GM23338 (cell line): ENCODE measurements around the gene SPRED2. TPM values are rescaled to one million over a fixed set of nuclear protein-coding genes. Genes with fewer than 3 reads are reported as not detected.

Source experiments
- ATAC-seq: fragments of 200-7000 bp; cut with Tn5 transposase; 3 replicates; pipeline ENCODE4 v1.9.1; 2020
- DNase-seq: peaks from one replicate; pipeline ENCODE4 v3.0.0-alpha.2; 2015; ENCODE audit warnings: low spot score
- H2AFZ ChIP-seq: fragments of 200-600 bp; sonication (generic); 2 replicates; pipeline ENCODE4 v1.8.0; 2016; ENCODE audit warnings: antibody characterized with exemption, mild to moderate bottlenecking, moderate library complexity
- H3F3A ChIP-seq: fragments of 200-600 bp; sonication (generic); replicated peaks from 2 replicates; pipeline ENCODE4 v1.8.0; 2017; ENCODE audit warnings: antibody characterized with exemption, mixed run types, low read depth
- H3K27ac ChIP-seq: fragments of 200-600 bp; sonication (generic); 2 replicates; pipeline ENCODE4 v1.6.1; 2016; ENCODE audit warnings: low read depth
- H3K27me3 ChIP-seq: fragments of 200-600 bp; sonication (generic); 2 replicates; pipeline ENCODE4 v1.8.0; 2016; ENCODE audit warnings: mild to moderate bottlenecking, mixed run types, moderate library complexity; ENCODE audit not compliant: insufficient read depth
- H3K36me3 ChIP-seq: fragments of 200-600 bp; sonication (generic); 2 replicates; pipeline ENCODE4 v1.8.0; 2016; ENCODE audit warnings: mild to moderate bottlenecking; ENCODE audit not compliant: insufficient read depth
- H3K4me1 ChIP-seq: fragments of 200-600 bp; sonication (generic); 2 replicates; pipeline ENCODE4 v1.8.0; 2016; ENCODE audit warnings: mild to moderate bottlenecking, moderate library complexity; ENCODE audit not compliant: insufficient read depth
- H3K4me2 ChIP-seq: fragments of 200-600 bp; sonication (generic); 2 replicates; pipeline ENCODE4 v1.7.1; 2017; ENCODE audit warnings: mixed run types
- H3K4me3 ChIP-seq: fragments of 200-600 bp; sonication (generic); 2 replicates; pipeline ENCODE4 v1.6.1; 2016; ENCODE audit warnings: mixed run types
- H3K79me2 ChIP-seq: fragments of 200-600 bp; sonication (generic); replicated peaks from 2 replicates; pipeline ENCODE4 v1.8.0; 2017; ENCODE audit warnings: mild to moderate bottlenecking; ENCODE audit not compliant: insufficient read depth
- H3K9me2 ChIP-seq: fragments of 200-600 bp; sonication (generic); 2 replicates; pipeline ENCODE4 v1.8.0; 2017; ENCODE audit not compliant: insufficient read depth
- H4K20me1 ChIP-seq: fragments of 200-600 bp; sonication (generic); replicated peaks from 2 replicates; pipeline ENCODE4 v1.8.0; 2017; ENCODE audit warnings: mild to moderate bottlenecking; ENCODE audit not compliant: insufficient read depth
- H3K27ac Mint-ChIP-seq: 2 replicates; pipeline ENCODE4 v1.8.0; 2020; ENCODE audit warnings: inconsistent platforms, mild to moderate bottlenecking, moderate library complexity, mixed read lengths
- H3K27me3 Mint-ChIP-seq: 3 replicates; pipeline ENCODE4 v1.8.0; 2022; ENCODE audit warnings: low read depth, mild to moderate bottlenecking, moderate library complexity, mixed read lengths, inconsistent platforms; ENCODE audit not compliant: insufficient read depth, poor library complexity
- H3K36me3 Mint-ChIP-seq: 3 replicates; pipeline ENCODE4 v1.8.0; 2021; ENCODE audit warnings: low read depth, mild to moderate bottlenecking, inconsistent platforms, moderate library complexity, mixed read lengths
- H3K4me1 Mint-ChIP-seq: 3 replicates; pipeline ENCODE4 v1.8.0; 2020; ENCODE audit warnings: mild to moderate bottlenecking, inconsistent platforms, mixed read lengths
- H3K4me3 Mint-ChIP-seq: 3 replicates; pipeline ENCODE4 v1.8.0; 2021; ENCODE audit warnings: moderate library complexity, mild to moderate bottlenecking, inconsistent platforms, mixed read lengths
- H3K9me3 Mint-ChIP-seq: 3 replicates; pipeline ENCODE4 v1.8.0; 2020; ENCODE audit warnings: moderate library complexity, mild to moderate bottlenecking, inconsistent platforms, mixed read lengths
- CREB1 ChIP-seq: fragments of 250-450 bp; sonication (Bioruptor Pico); IDR thresholded peaks from 2 replicates; pipeline ENCODE4 v1.5.0; 2020; ENCODE audit warnings: low read depth, mild to moderate bottlenecking, moderate library complexity
- ETS1 ChIP-seq: IDR thresholded peaks from 2 replicates; pipeline ENCODE4 v1.6.1; 2016; ENCODE audit warnings: antibody characterized with exemption
- EZH2 ChIP-seq: fragments of 200-600 bp; sonication (generic); IDR thresholded peaks from one replicate; pipeline ENCODE4 v1.8.0; 2017; ENCODE audit warnings: antibody characterized with exemption, mild to moderate bottlenecking, low read depth; ENCODE audit not compliant: unreplicated experiment
- EZH2phosphoT487 ChIP-seq: fragments of 200-600 bp; sonication (generic); IDR thresholded peaks from one replicate; pipeline ENCODE4 v1.8.1; 2018; ENCODE audit warnings: antibody characterized with exemption; ENCODE audit not compliant: unreplicated experiment
- JUNB ChIP-seq: IDR thresholded peaks from one replicate; pipeline ENCODE4 v1.6.1; 2016; ENCODE audit warnings: antibody characterized with exemption; ENCODE audit not compliant: unreplicated experiment
- NANOG ChIP-seq: IDR thresholded peaks from 2 replicates; pipeline ENCODE4 v1.6.1; 2016; ENCODE audit warnings: antibody characterized with exemption, borderline replicate concordance
- POLR2AphosphoS5 ChIP-seq: IDR thresholded peaks from 2 replicates; pipeline ENCODE4 v1.6.1; 2016; ENCODE audit warnings: antibody characterized with exemption, low read depth
- REST ChIP-seq: IDR thresholded peaks from one replicate; pipeline ENCODE4 v1.6.1; 2018; ENCODE audit warnings: antibody characterized with exemption; ENCODE audit not compliant: unreplicated experiment
- STAT1 ChIP-seq: IDR thresholded peaks from one replicate; pipeline ENCODE4 v1.6.1; 2016; ENCODE audit warnings: antibody characterized with exemption; ENCODE audit not compliant: unreplicated experiment
- ZNF331 ChIP-seq: fragments of 250-450 bp; sonication (Bioruptor Pico); IDR thresholded peaks from 2 replicates; pipeline ENCODE4 v1.5.0; 2020; ENCODE audit warnings: low read depth, mild to moderate bottlenecking, moderate library complexity
- polyA plus RNA-seq: library from polyadenylated mRNA; unstranded; fragments of >200 nt; fragmentation: Nextera tagmentation; extraction: Ambion mirVana; gene quantifications from 2 replicates; pipeline ENCODE4 v1.2.1, GENCODE V29; 2016
- total RNA-seq: library from RNA; depleted of rRNA; stranded (reverse); fragments of >200 nt; shearing (Covaris generic); gene quantifications from 2 replicates; pipeline ENCODE4 v1.2.3, GENCODE V29; 2014
- TF ChIP-seq, protein P1 (sequence below), 2 experiments: fragments of 200-600 bp in 1 of 2; sonication (generic) in 1 of 2; conservative IDR thresholded peaks; 2 replicates each; pipeline versions ENCODE4 v1.5.1 to v1.6.1; 2016 to 2017; ENCODE audit warnings: antibody characterized with exemption in 2 of 2, low read depth in 2 of 2, mild to moderate bottlenecking in 2 of 2, moderate library complexity in 1 of 2

Gene SPRED2
- total and polyA plus RNA-seq, 2 experiments from 2014 or later = 8.7 to 13.0 TPM

GRCh38 chr2:65309699-65310098 is 122.7 kb downstream of the SPRED2 start (continued):
- no peak for TF ChIP-seq REST
- TF ChIP-seq POLR2AphosphoS5 = no peak

- no peak overlapping the region for H3K27ac ChIP-seq
- TF ChIP-seq ETS1 (no peak), POLR2AphosphoS5 (no peak), EZH2 (no peak), NANOG (no peak), EZH2phosphoT487 (no peak), ZNF331 (no peak), REST (no peak), CREB1 (CRISPR knock-in tag) (no peak), STAT1 (no peak), JUNB (no peak)
- TF ChIP-seq, protein P1, sequence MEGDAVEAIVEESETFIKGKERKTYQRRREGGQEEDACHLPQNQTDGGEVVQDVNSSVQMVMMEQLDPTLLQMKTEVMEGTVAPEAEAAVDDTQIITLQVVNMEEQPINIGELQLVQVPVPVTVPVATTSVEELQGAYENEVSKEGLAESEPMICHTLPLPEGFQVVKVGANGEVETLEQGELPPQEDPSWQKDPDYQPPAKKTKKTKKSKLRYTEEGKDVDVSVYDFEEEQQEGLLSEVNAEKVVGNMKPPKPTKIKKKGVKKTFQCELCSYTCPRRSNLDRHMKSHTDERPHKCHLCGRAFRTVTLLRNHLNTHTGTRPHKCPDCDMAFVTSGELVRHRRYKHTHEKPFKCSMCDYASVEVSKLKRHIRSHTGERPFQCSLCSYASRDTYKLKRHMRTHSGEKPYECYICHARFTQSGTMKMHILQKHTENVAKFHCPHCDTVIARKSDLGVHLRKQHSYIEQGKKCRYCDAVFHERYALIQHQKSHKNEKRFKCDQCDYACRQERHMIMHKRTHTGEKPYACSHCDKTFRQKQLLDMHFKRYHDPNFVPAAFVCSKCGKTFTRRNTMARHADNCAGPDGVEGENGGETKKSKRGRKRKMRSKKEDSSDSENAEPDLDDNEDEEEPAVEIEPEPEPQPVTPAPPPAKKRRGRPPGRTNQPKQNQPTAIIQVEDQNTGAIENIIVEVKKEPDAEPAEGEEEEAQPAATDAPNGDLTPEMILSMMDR (conservative IDR thresholded peaks at IDR 0.05; ENCODE audit: low read depth in 2 of 2) = no peak
- no peak overlapping the region for H3K27ac Mint-ChIP-seq
- H3K4me3 ChIP-seq = no peak overlapping the region
- H3K4me1 Mint-ChIP-seq = peaks cover 10% of the 10 kb centered on the region
- DNase-seq (no peak), ATAC-seq (no peak)
- no peaks in the 10 kb centered on the region for H3K36me3 Mint-ChIP-seq
- peaks cover 9% of the 10 kb centered on the region for H3K27me3 Mint-ChIP-seq
- H3K4me1 ChIP-seq = peaks cover 10% of the 10 kb centered on the region
- peaks cover 3% of the 10 kb centered on the region for H3F3A ChIP-seq
- H3K36me3 ChIP-seq = no peaks in the 10 kb centered on the region
- no peak overlapping the region for H3K4me2 ChIP-seq
- H2AFZ ChIP-seq = no peak overlapping the region
- no peaks in the 10 kb centered on the region for H3K9me2 ChIP-seq
- no peaks in the 10 kb centered on the region for H3K9me3 Mint-ChIP-seq
- H4K20me1 ChIP-seq = 0 out of 2 replicates have a peak, but pooled peaks cover 7% of the 10 kb centered on the region
- H3K79me2 ChIP-seq = no peaks in the 10 kb centered on the region
- H3K27me3 ChIP-seq = no peaks in the 10 kb centered on the region
- no peak overlapping the region for H3K4me3 Mint-ChIP-seq
Observed at GRCh38 chr2:65305934-65306333, 126.5 kb downstream of the SPRED2 start.
